HG03354 (cell line): ENCODE results near the gene RFX8.

Experiments
- ATAC-seq: cut with Tn5 transposase; IDR thresholded peaks from one replicate; pipeline ENCODE4 v1.9.1; 2021; ENCODE audit warnings: mild to moderate bottlenecking; ENCODE audit not compliant: unreplicated experiment, poor library complexity, severe bottlenecking

RFX8 gene

GRCh38 chr2:101418460-101419095, 56.3 kb downstream of the RFX8 start:
- ATAC-seq, result no peak

DNA sequence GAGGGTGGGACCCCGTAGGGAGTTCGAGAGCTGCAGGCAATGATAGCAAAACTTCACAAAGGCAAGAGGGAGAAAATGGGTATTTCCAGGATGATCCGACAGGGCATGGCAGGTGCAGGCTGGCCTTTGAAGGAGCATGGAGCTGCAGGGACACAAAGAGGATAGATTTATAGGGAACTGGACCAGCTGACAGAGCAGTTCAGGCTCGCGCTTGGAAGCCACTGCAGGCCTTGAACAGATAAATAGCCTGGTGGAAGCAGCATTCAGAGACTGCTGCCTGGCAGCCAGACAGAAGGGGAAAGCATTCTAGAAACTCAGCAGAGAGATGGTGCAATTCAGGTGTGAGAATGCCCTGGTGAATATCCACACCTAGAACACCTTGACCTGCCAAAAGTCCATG, 58.3 kb downstream of the RFX8 start:
- no peak for ATAC-seq

DNA sequence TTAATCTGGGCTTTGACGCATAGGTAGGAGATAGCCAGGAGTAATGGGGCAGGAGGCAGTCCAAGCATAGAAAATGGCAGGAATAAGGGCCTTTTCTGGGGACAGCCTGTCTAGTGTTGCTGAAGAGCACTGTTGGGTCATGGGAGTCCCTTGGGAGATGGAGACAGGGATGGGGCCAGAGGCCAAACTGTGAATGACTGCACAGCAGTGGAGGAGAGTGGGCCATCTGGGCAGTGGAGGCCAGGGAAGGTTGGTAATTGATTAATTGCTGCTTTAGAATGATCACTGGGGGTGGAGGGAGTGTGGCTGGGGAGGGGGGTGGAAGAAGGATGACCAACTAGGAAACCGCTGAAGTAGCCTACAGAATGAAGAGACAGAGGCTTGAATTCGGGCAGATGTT, 59.0 kb downstream of the RFX8 start:
- no peak for ATAC-seq

DNA sequence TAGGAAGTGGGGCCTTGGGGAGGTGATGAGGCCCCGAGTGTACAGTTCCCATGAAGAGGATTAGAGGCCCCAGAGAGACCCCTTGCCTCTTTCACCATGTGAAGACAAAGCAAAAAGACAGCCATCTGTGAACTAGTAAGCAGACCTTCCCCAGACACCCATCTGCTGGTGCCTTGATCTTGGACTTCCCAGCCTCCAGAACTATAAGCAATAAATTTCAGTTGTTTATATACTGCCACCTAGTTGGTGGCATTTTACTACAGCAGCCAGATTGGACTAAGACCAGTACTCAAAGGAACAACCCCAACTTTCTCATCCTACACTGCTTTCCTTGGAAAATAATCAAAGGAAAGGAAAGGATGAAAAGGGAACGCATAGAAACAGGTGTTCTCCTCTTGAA, 59.7 kb downstream of the RFX8 start:
- no peak for ATAC-seq

- ATAC-seq, result no peak
These were observed 62.7 kb downstream of the RFX8 start for GRCh38 chr2:101412092-101412694.

- ATAC-seq, result no peak
These were observed 64.2 kb downstream of the RFX8 start for GRCh38 chr2:101410746-101411145.

GRCh38 chr2:101410114-101410513, 64.8 kb downstream of the RFX8 start:
- no peak for ATAC-seq

DNA sequence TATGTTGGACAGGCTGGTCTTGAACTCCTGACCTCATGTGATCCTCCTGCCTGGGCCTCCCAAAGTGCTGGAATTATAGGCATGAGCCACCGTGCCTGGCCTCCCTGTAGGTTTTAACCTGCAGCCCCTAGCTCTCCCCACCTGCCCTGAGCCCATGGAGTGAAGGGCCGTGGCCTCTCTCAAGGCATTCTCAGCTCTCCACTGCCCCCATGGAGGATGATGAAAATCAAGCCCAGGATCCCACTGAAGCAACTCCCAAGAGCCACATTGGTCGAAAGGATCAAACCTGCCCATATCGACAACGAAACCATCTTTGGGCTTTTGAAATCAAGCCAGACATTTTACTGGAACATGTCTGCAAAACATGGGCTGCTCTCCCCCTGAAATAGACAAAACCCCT, 65.2 kb downstream of the RFX8 start:
- no peak for ATAC-seq

- no peak for ATAC-seq
These were observed 66.0 kb downstream of the RFX8 start for GRCh38 chr2:101408925-101409324.

- no peak for ATAC-seq
These were observed 69.5 kb downstream of the RFX8 start for GRCh38 chr2:101405351-101405899.

DNA sequence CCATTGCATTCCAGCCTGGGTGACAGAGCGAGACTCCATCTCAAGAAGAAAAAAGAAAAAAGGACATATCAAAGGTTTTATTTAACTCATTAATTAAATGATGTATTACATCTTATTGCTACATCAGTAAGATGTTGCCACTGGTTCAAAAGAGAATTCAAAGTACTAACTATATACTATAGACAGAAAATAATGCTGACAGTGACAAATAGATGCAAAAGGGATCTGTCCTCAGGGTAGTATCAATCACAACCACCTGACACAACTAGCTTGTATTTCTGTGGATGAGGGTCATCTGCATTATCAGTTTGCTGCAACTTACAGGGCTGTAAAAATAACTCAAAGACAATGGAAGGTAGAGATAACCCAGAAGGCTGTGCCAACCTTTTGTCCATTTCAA, 71.2 kb downstream of the RFX8 start:
- ATAC-seq, result no peak

- no peak for ATAC-seq
These were observed 72.3 kb downstream of the RFX8 start for GRCh38 chr2:101402630-101403029.

GRCh38 chr2:101401906-101402305, 73.0 kb downstream of the RFX8 start:
- no peak for ATAC-seq

- ATAC-seq, result no peak
These were observed 73.6 kb downstream of the RFX8 start for GRCh38 chr2:101401326-101401665.

- ATAC-seq, result no peak
These were observed 74.2 kb downstream of the RFX8 start for GRCh38 chr2:101400506-101401325.

DNA sequence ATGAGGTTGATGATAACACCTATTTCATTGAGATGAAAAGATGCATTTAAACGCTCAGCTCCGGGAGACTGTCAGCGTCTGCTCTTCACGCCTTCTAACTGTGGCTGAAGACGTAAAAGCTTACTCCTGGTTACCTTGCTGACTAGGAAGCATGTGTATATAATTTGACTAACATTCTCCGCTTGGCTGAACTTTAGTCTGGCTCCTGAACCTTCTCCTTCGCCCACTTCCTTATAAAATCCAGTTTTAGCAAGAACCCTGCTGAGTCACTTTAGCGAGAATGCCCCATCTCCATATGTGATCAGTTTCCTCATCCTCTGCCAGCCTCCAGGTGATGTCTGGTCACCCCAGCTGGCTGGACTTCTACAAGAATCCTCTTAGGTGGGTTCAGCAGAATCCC, 74.9 kb downstream of the RFX8 start:
- ATAC-seq, result no peak

DNA sequence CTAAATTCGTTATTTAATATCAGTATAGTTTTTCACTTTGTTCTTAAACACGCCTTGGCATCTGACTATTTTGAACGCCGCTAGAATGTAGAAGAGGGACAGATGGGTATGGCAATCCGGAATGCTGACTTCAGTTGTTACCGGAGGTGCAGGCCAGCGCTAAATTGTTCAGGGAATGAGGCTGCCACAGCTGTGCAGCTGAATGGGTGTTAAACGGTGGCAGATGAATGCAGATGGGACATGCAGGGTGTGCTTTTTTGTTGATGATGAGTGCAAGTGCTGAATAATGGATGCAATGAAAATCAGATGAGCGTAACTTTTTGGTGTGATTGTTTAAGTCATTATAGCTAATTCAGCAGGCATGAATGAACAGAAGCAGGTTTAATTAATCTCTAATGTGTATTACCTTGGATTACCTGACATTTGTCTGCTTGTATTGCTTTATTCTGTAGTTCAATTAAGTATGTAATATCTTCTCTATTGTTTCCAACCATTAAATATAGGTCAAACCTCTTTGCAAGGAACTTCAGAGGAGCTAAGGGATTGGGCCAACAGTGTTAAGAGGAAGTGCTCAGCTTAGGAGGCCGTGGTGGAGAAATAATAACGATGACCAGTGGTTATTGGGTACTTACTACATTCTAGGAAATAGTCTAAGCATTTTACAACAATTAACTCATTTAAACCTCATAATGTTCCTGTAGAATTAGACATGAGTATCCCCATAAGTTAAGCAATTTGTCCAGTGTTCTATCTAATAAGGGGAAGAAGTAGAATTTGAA, 75.7 kb downstream of the RFX8 start:
- ATAC-seq, result no peak

DNA sequence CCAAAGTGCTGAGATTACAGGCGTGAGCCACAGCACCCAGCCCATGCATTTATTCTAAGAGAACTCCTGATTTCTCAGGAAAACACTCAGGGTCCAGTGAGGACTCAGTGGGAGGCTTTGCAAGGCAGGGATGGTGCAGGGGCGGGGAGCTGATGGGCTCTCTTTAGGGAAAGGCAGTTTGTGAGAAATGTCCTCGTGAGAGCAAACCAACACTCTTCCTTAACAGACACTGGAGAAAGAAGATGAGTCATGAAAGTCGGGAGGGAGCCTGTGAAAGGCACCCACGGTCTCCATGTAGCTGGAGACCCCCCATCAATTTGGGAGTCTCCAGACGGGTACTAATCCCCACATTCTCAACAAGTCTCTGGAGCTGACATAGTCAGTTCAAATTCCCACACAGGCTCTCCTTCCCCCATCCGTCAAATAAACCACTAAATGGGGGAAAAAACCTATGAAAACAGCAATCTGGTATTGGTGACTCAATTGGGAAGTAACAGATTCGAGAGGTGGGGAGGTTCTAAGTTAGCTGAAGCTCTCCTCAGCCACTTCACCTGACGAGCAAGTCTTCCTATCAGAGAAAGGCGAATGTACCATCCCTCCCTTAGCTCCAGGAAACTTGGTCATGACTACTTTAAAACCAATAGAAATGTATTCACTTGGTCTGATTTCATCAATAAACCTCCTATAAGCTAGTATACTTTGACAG, 76.6 kb downstream of the RFX8 start:
- ATAC-seq, result no peak

DNA sequence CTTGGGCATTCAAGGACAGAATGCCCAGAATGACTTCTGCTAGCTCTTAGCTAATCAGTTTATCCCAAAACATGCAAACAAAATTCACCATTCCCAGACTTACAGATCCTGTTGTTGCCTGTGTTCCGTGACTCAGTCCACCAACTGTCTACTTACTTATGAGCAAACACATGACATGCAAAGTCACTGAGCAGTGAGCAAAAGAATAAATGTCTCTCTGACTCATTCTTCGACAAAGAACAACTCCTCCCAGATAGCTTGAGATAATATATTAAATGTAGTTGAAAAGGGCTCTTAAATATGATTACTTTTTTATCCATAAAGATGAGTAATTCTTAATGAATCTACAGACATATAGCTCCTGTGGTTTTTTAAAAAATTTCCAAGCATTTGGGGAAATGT, 78.6 kb downstream of the RFX8 start:
- no peak for ATAC-seq
